Liver (tissue), 9 donors: ENCODE data around the gene MAPK6. TPM values are rescaled to one million over a fixed set of nuclear protein-coding genes. Genes with fewer than 3 reads are reported as not detected.
A peak's percentile ranks its signal among the peaks of the same experiment; 100 is the strongest.

ENCODE experiments used
- DNase-seq: peaks from one replicate; pipeline ENCODE4 v3.0.0-alpha.2; 2017; ENCODE audit warnings: low spot score
- H3K27ac ChIP-seq, 2 donors: one replicate each; pipeline ENCODE4 v1.7.0; 2013; ENCODE audit warnings: inconsistent platforms in 2 of 2, low read length in 2 of 2, control low read depth in 1 of 2, low read depth in 1 of 2, mild to moderate bottlenecking in 1 of 2
- H3K27me3 ChIP-seq, 4 donors: one replicate each; pipeline versions ENCODE4 v1.6.1 to v1.7.0; 2013; ENCODE audit warnings: low read length in 3 of 4, inconsistent platforms in 1 of 4, mild to moderate bottlenecking in 1 of 4, moderate library complexity in 1 of 4; ENCODE audit not compliant: control insufficient read depth in 4 of 4, insufficient read depth in 4 of 4
- H3K36me3 ChIP-seq, 4 donors: one replicate each; pipeline versions ENCODE4 v1.6.1 to v1.7.0; 2013; ENCODE audit warnings: low read length in 3 of 4, mild to moderate bottlenecking in 3 of 4, low read depth in 1 of 4, moderate library complexity in 1 of 4; ENCODE audit not compliant: control insufficient read depth in 4 of 4, insufficient read depth in 3 of 4
- H3K4me1 ChIP-seq, 4 donors: one replicate each; pipeline versions ENCODE4 v1.6.1 to v1.7.0; 2013; ENCODE audit warnings: low read length in 3 of 4, mild to moderate bottlenecking in 3 of 4, moderate library complexity in 1 of 4; ENCODE audit not compliant: control insufficient read depth in 4 of 4, insufficient read depth in 4 of 4
- H3K4me3 ChIP-seq, 3 donors: one replicate each; pipeline versions ENCODE4 v1.6.1 to v1.7.0; 2013; ENCODE audit warnings: low read length in 3 of 3, control low read depth in 1 of 3, low read depth in 1 of 3, mild to moderate bottlenecking in 1 of 3
- H3K9ac ChIP-seq, 2 donors: one replicate each; pipeline ENCODE4 v1.7.0; 2013; ENCODE audit warnings: low read length in 2 of 2, mild to moderate bottlenecking in 2 of 2, moderate library complexity in 2 of 2, control low read depth in 1 of 2, low read depth in 1 of 2
- H3K9me3 ChIP-seq, 4 donors: one replicate each; pipeline versions ENCODE4 v1.6.1 to v1.7.0; 2013; ENCODE audit warnings: low read length in 3 of 4; ENCODE audit not compliant: control insufficient read depth in 4 of 4
- ATF3 ChIP-seq: IDR thresholded peaks from 2 replicates; pipeline ENCODE4 v1.6.1; 2016; ENCODE audit warnings: antibody characterized with exemption
- CTCF ChIP-seq: fragments of 150-350 bp; IDR thresholded peaks from 2 replicates; pipeline ENCODE4 v1.5.1; 2017; ENCODE audit warnings: improper control_type of control experiment, low read depth, low read length; ENCODE audit not compliant: missing input control
- EGR1 ChIP-seq, 2 donors: IDR thresholded peaks; 2 replicates each; pipeline ENCODE4 v1.6.1; 2016 to 2018; ENCODE audit warnings: antibody characterized with exemption in 2 of 2, low read depth in 2 of 2
- FOXA1 ChIP-seq: IDR thresholded peaks from 2 replicates; pipeline ENCODE4 v1.6.1; 2016; ENCODE audit warnings: antibody characterized with exemption
- FOXA2 ChIP-seq: IDR thresholded peaks from 2 replicates; pipeline ENCODE4 v1.6.1; 2016; ENCODE audit warnings: antibody characterized with exemption
- GABPA ChIP-seq, 2 donors: IDR thresholded peaks in 1 of 2; conservative IDR thresholded peaks in 1 of 2; 2 replicates each; pipeline ENCODE4 v1.6.1; 2016; ENCODE audit warnings: antibody characterized with exemption in 2 of 2, mild to moderate bottlenecking in 1 of 2, moderate library complexity in 1 of 2
- HNF4A ChIP-seq, 2 donors: conservative IDR thresholded peaks; 2 replicates each; pipeline ENCODE4 v1.6.1; 2016; ENCODE audit warnings: antibody characterized with exemption in 2 of 2, mild to moderate bottlenecking in 2 of 2
- HNF4G ChIP-seq: IDR thresholded peaks from 2 replicates; pipeline ENCODE4 v1.6.1; 2016; ENCODE audit warnings: antibody characterized with exemption
- JUND ChIP-seq, 2 donors: IDR thresholded peaks; 2 replicates each; pipeline ENCODE4 v1.6.1; 2016; ENCODE audit warnings: antibody characterized with exemption in 2 of 2
- MAX ChIP-seq: IDR thresholded peaks from 2 replicates; pipeline ENCODE4 v1.6.1; 2016; ENCODE audit warnings: antibody characterized with exemption
- NR2F2 ChIP-seq: IDR thresholded peaks from 2 replicates; pipeline ENCODE4 v1.6.1; 2016; ENCODE audit warnings: antibody characterized with exemption
- RAD21 ChIP-seq, 2 donors: IDR thresholded peaks; 2 replicates each; pipeline ENCODE4 v1.6.1; 2016; ENCODE audit warnings: antibody characterized with exemption in 2 of 2, mild to moderate bottlenecking in 2 of 2
- REST ChIP-seq: IDR thresholded peaks from 2 replicates; pipeline ENCODE4 v1.6.1; 2016; ENCODE audit warnings: antibody characterized with exemption, mild to moderate bottlenecking
- RXRA ChIP-seq, 2 donors: IDR thresholded peaks; 2 replicates each; pipeline ENCODE4 v1.6.1; 2017 to 2018; ENCODE audit warnings: antibody characterized with exemption in 2 of 2, mild to moderate bottlenecking in 1 of 2
- SP1 ChIP-seq: IDR thresholded peaks from 2 replicates; pipeline ENCODE4 v1.6.1; 2018; ENCODE audit warnings: antibody characterized with exemption, mild to moderate bottlenecking
- TAF1 ChIP-seq: conservative IDR thresholded peaks from 2 replicates; pipeline ENCODE4 v1.6.1; 2016; ENCODE audit warnings: antibody characterized with exemption, mild to moderate bottlenecking
- YY1 ChIP-seq: IDR thresholded peaks from 2 replicates; pipeline ENCODE4 v1.6.1; 2016; ENCODE audit warnings: antibody characterized with exemption, mild to moderate bottlenecking
- ZBTB33 ChIP-seq: IDR thresholded peaks from 2 replicates; pipeline ENCODE4 v1.6.1; 2016; ENCODE audit warnings: antibody characterized with exemption
- WGBS: extraction: QIAGEN DNeasy Blood & Tissue Kit; methylation state at CpG from one replicate; pipeline ENCODE4 v1.1.7; 2013; 5-methylcytosine and 5-hydroxymethylcytosine counted together
- polyA plus RNA-seq, 2 donors: library from polyadenylated mRNA; stranded (reverse) in 1 of 2; unstranded in 1 of 2; fragments of 200-250 nt in 1 of 2; fragments of >200 nt in 1 of 2; fragmentation: Nextera tagmentation in 1 of 2; extraction: Ambion mirVana in 1 of 2; gene quantifications; one replicate each; pipeline versions ENCODE4 v1.2.1 to v1.2.3, GENCODE V29; 2013 to 2015
- total RNA-seq, 2 donors: library from RNA; depleted of rRNA; stranded (reverse); fragments of >200 nt; gene quantifications; one replicate each; pipeline ENCODE4 v1.2.3, GENCODE V29; 2014
- donor health status: healthy.
- donor health status: healthy.
- donor health status: healthy.
- donor health status: healthy.
- donor health status: healthy.

Gene MAPK6
- total and polyA plus RNA-seq, 4 donors: 9.7 to 47.8 (median 32.1) TPM

DNA sequence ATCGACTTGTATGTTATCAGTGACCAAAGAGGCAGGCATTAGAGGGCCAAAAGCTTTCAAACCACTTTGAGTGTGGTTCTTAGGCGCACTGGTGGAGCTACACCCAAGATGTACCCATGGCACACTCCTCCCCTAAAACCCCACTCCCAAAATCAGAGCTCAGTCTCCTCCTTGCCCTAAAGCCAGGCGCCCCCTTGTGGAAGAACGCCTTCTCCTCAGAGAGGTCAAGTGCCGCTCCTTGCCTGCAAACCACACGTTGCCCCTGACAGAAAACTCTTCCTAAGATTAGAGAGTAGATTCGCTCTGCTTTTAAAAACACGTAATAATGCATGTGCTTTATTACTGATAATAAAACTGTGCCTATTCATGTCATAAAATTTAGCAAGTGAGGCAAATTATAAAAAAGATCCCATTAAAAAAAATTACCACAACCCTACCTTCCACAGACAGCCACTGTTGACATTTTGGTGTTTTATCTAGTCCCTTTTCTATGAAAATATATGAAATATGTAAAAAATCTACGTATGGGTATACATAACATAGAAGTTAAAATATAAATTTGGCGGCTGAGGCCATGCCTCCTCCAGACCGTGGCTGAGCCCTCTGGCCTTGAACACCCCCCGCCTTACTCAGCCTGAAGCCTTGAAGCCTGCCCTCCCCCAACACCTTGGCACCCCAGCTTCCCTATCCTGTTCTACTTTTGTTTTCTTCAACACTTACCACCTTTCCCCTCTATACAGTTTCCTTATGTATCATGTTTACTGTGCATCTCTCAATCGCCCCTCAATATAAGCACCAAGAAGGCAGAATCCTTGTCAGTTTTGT is 60.1 kb downstream of the MAPK6 start:
- no peaks in the 10 kb centered on the region for H3K36me3 ChIP-seq
- no peaks in the 10 kb centered on the region for H3K9me3 ChIP-seq
- H3K9ac ChIP-seq: peak overlapping the region; percentile 15 to 32
- WGBS: 39% methylated on average over 13 of the region's 13 CpGs
- peak overlapping the region; percentile 66 to 80 for H3K27ac ChIP-seq
- TF ChIP-seq RAD21 (IDR thresholded peaks at IDR 0.05) (peak; percentile 88 to 91), NR2F2 (peak; percentile 23), FOXA1 (no peak), FOXA2 (no peak), CTCF (peak; percentile 75), EGR1 (IDR thresholded peaks at IDR 0.05; ENCODE audit: low read depth in 2 of 2) (no peak), RXRA (IDR thresholded peaks at IDR 0.05) (no peak), TAF1 (no peak), YY1 (no peak), HNF4A (conservative IDR thresholded peaks at IDR 0.05) (no peak)
- H3K4me1 ChIP-seq: peaks cover 2 to 23% (median 12%) of the 10 kb centered on the region in 4 donors
- peak overlapping the region in 2 of 3 donors; percentile 5 to 21 for H3K4me3 ChIP-seq
- peak; percentile 80 for DNase-seq
- H3K27me3 ChIP-seq: no peaks in the 10 kb centered on the region

GRCh38 chr15:52080031-52080430 is 61.0 kb downstream of the MAPK6 start:
- Histone ChIP-seq H3K4me3 (no peak overlapping the region), H3K9ac (no peak overlapping the region), H3K4me1 (peaks cover 2 to 23% (median 12%) of the 10 kb centered on the region in 4 donors), H3K9me3 (no peaks in the 10 kb centered on the region), H3K36me3 (no peaks in the 10 kb centered on the region), H3K27ac (no peak overlapping the region), H3K27me3 (no peaks in the 10 kb centered on the region)
- WGBS: 97% methylated on average over 5 of the region's 5 CpGs
- TF ChIP-seq RAD21 (IDR thresholded peaks at IDR 0.05) (no peak), ATF3 (no peak), NR2F2 (no peak), YY1 (no peak), CTCF (no peak), ZBTB33 (no peak), JUND (IDR thresholded peaks at IDR 0.05) (no peak), SP1 (no peak), TAF1 (no peak), MAX (no peak), FOXA2 (no peak), HNF4A (conservative IDR thresholded peaks at IDR 0.05) (no peak), REST (no peak), HNF4G (no peak), FOXA1 (no peak), RXRA (IDR thresholded peaks at IDR 0.05) (no peak), GABPA (IDR thresholded peaks at IDR 0.05 in 1 of 2, conservative IDR thresholded peaks at IDR 0.05 in 1 of 2) (no peak), EGR1 (IDR thresholded peaks at IDR 0.05; ENCODE audit: low read depth in 2 of 2) (no peak)
- DNase-seq: no peak
